Neuronal stem cell (in vitro differentiated cells): ENCODE data around the gene FAM222B.
A peak's percentile ranks its signal among the peaks of the same experiment; 100 is the strongest.

Source experiments
- DNase-seq: peaks from one replicate; pipeline ENCODE4 v3.0.0-alpha.2; 2013; ENCODE audit warnings: low spot score
- H2AFZ ChIP-seq: one replicate; pipeline ENCODE4 v1.6.1; 2013; ENCODE audit warnings: mild to moderate bottlenecking, low read length, inconsistent platforms
- H2AK5ac ChIP-seq: 2 replicates; pipeline ENCODE4 v1.6.1; 2013; ENCODE audit warnings: low read depth, mild to moderate bottlenecking, inconsistent platforms, low read length, moderate library complexity, mixed read lengths
- H2BK120ac ChIP-seq: 2 replicates; pipeline ENCODE4 v1.6.1; 2013; ENCODE audit warnings: low read depth, mild to moderate bottlenecking, inconsistent platforms, low read length, moderate library complexity, mixed read lengths
- H2BK12ac ChIP-seq: one replicate; pipeline ENCODE4 v1.6.1; 2013; ENCODE audit warnings: low read length, inconsistent platforms
- H2BK15ac ChIP-seq: 2 replicates; pipeline ENCODE4 v1.6.1; 2013; ENCODE audit warnings: mild to moderate bottlenecking, low read length, inconsistent platforms, mixed read lengths
- H2BK5ac ChIP-seq: one replicate; pipeline ENCODE4 v1.6.1; 2013; ENCODE audit warnings: inconsistent platforms, mild to moderate bottlenecking, low read length, moderate library complexity
- H3K14ac ChIP-seq: one replicate; pipeline ENCODE4 v1.6.1; 2013; ENCODE audit warnings: low read length, inconsistent platforms
- H3K18ac ChIP-seq: 2 replicates; pipeline ENCODE4 v1.6.1; 2013; ENCODE audit warnings: low read length, inconsistent platforms
- H3K23ac ChIP-seq: 2 replicates; pipeline ENCODE4 v1.6.1; 2013; ENCODE audit warnings: low read depth, mild to moderate bottlenecking, mixed read lengths, low read length, inconsistent platforms; ENCODE audit not compliant: poor library complexity
- H3K27ac ChIP-seq: replicated peaks from 3 replicates; pipeline ENCODE4 v1.5.1; 2013; ENCODE audit warnings: low read length, inconsistent platforms
- H3K27me3 ChIP-seq, 3 experiments: 2 replicates each; pipeline ENCODE4 v1.6.1; 2013; ENCODE audit warnings: low read length in 3 of 3, mild to moderate bottlenecking in 2 of 3, inconsistent platforms in 1 of 3, low read depth in 1 of 3, mixed read lengths in 1 of 3, moderate library complexity in 1 of 3; ENCODE audit not compliant: control insufficient read depth in 3 of 3, insufficient read depth in 3 of 3
- H3K36me3 ChIP-seq, 2 donors: replicated peaks in 1 of 2; 2 replicates each; pipeline ENCODE4 v1.6.1; 2013; ENCODE audit warnings: low read length in 2 of 2; ENCODE audit not compliant: control insufficient read depth in 2 of 2, insufficient read depth in 2 of 2
- H3K4ac ChIP-seq: 2 replicates; pipeline ENCODE4 v1.6.1; 2013; ENCODE audit warnings: inconsistent platforms, mild to moderate bottlenecking, low read length, moderate library complexity
- H3K4me1 ChIP-seq, 2 donors: 1 replicate in 1 of 2; 2 replicates in 1 of 2; pipeline ENCODE4 v1.6.1; 2013; ENCODE audit warnings: low read length in 2 of 2, low read depth in 1 of 2; ENCODE audit not compliant: control insufficient read depth in 2 of 2, insufficient read depth in 1 of 2
- H3K4me2 ChIP-seq: one replicate; pipeline ENCODE4 v1.6.1; 2013; ENCODE audit warnings: mild to moderate bottlenecking, low read length, inconsistent platforms; ENCODE audit not compliant: insufficient read depth, poor library complexity, severe bottlenecking
- H3K4me3 ChIP-seq, 2 donors: 2 replicates each; pipeline ENCODE4 v1.5.1; 2013; ENCODE audit warnings: low read length in 2 of 2, mild to moderate bottlenecking in 2 of 2, inconsistent platforms in 1 of 2, moderate library complexity in 1 of 2
- H3K79me1 ChIP-seq: one replicate; pipeline ENCODE4 v1.6.1; 2013; ENCODE audit warnings: low read depth, mild to moderate bottlenecking, inconsistent platforms, low read length, moderate library complexity
- H3K9ac ChIP-seq: one replicate; pipeline ENCODE4 v1.6.1; 2013; ENCODE audit warnings: mild to moderate bottlenecking, low read depth, low read length, inconsistent platforms; ENCODE audit not compliant: poor library complexity
- H3K9me3 ChIP-seq, 2 donors: replicated peaks in 1 of 2; 2 replicates each; pipeline versions ENCODE3 to v1.6.1; 2013; ENCODE audit warnings: low read length in 2 of 2, mild to moderate bottlenecking in 2 of 2, inconsistent platforms in 1 of 2, low read depth in 1 of 2, mixed read lengths in 1 of 2, moderate library complexity in 1 of 2; ENCODE audit not compliant: control insufficient read depth in 2 of 2, insufficient read depth in 1 of 2
- H4K8ac ChIP-seq: one replicate; pipeline ENCODE4 v1.6.1; 2013; ENCODE audit warnings: low read depth, mild to moderate bottlenecking, inconsistent platforms, low read length, moderate library complexity
- H4K91ac ChIP-seq: one replicate; pipeline ENCODE4 v1.6.1; 2013; ENCODE audit warnings: low read length, low read depth, mild to moderate bottlenecking, inconsistent platforms; ENCODE audit not compliant: poor library complexity
- WGBS, 2 donors: extraction: QIAGEN DNeasy Blood & Tissue Kit; methylation state at CpG; one replicate each; pipeline ENCODE4 v1.1.7; 2013; ENCODE audit warnings: missing lambda C conversion rate in 2 of 2, mixed read lengths in 1 of 2; ENCODE audit not compliant: insufficient read length in 2 of 2, insufficient replicate concordance in 1 of 2; ENCODE audit errors: extremely low coverage in 2 of 2; 5-methylcytosine and 5-hydroxymethylcytosine counted together

The FAM222B gene

DNA sequence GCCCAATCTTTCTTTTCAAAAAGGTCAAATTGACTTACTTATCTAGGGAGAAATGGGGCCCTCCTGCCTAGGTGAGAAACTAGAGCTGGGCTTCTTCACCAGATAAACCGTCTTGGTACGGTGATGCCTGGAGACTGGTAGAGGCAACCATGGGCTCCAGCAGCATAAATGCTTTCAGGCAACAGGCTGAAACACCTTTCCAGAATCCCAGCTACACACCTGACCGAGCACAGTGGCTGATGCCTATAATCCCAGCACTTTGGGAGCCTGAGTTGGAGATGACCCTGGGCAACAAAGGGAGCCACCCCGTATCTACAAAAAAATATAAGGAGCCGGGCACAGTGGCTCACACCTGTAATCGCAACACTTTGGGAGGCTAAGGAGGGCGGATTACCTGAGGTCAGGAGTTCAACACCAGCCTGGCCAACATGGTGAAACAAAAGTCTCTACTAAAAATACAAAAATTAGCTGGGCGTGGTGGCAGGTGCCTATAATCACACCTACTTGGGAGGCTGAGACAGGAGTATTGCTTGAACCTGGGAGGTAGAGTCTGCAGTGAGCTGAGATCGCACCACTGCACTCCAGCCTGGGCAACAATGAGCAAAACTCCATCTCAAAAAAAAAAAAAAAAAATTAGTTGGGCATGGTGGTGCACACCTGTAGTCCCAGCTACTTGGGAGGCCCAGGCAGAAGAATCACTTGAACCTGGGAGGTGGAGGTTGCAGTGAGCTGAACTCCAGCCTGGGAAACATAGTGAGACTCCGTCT is 90.8 kb downstream of the FAM222B start:
- Histone ChIP-seq H2AK5ac (no peak overlapping the region), H2BK12ac (no peak overlapping the region), H3K36me3 (peaks cover 48 to 85% of the 10 kb centered on the region in 2 donors), H3K4ac (no peak overlapping the region), H3K18ac (no peak overlapping the region), H3K79me1 (peaks cover 13% of the 10 kb centered on the region), H4K91ac (no peak overlapping the region), H3K9me3 (peaks cover 0 to 2% of the 10 kb centered on the region in 2 donors), H3K27ac (no peak overlapping the region), H3K14ac (no peak overlapping the region), H3K4me3 (no peak overlapping the region), H3K4me1 (peaks cover 7 to 13% of the 10 kb centered on the region in 2 donors), H3K4me2 (no peak overlapping the region), H2BK15ac (no peak overlapping the region), H3K9ac (no peak overlapping the region), H4K8ac (no peak overlapping the region), H2BK5ac (no peak overlapping the region), H3K23ac (no peak overlapping the region), H3K27me3 (no peaks in the 10 kb centered on the region), H2AFZ (no peak overlapping the region), H2BK120ac (no peak overlapping the region)
- no CpG with 5 or more reads among the region's 10 CpGs for WGBS, 2 donors
- DNase-seq = no peak

DNA sequence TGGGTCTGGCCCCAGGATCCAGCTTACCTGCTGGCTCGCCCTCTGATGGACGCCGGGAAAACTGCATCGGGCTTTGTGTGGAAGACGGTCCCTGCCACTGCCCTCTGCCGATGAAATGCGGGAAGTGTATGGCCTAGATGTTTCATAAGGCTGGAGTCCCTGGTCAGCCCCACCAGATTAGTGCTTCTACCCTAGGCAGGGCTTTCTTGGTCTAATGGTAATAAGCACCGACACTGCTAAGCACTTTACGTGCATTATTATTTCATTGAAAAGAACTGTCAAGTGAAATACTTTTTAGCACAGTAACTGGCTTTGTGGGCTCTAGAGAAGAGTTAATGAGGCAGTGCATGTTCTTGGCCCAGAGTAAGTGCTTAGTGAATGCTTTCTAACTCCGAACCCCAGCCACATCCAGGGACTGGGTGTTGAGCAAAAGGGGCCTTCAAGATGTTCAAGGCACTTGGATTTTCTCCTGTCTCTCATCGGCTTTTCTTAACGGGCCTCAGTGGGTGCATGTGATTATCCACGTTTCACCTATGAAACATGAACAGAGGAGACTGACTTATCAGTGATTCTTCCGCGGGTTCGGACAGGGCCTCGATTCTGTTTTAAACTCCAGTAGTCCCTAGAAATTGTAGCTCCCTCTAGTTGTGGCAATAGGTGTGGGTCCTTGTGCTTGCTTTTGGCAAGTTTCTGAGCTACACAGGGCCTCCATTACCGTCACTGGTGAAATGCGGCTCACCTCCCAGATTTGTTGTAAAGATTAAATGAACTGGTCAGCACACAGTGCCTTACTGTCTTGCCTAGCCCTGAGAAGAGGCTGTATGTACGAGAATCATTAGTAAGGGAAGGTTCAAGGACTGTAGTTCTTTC is 92.2 kb downstream of the FAM222B start:
- H3K14ac ChIP-seq = no peak overlapping the region
- H2AK5ac ChIP-seq = no peak overlapping the region
- H3K23ac ChIP-seq = no peak overlapping the region
- no peak overlapping the region for H2BK120ac ChIP-seq
- H3K27me3 ChIP-seq = no peaks in the 10 kb centered on the region
- no peak overlapping the region for H4K8ac ChIP-seq
- H2BK5ac ChIP-seq = no peak overlapping the region
- H4K91ac ChIP-seq = no peak overlapping the region
- H2AFZ ChIP-seq = no peak overlapping the region
- no peak overlapping the region for H3K27ac ChIP-seq
- peak; percentile 89 for DNase-seq
- H3K4me1 ChIP-seq = peaks cover 19 to 27% of the 10 kb centered on the region in 2 donors
- no peak overlapping the region for H3K4me2 ChIP-seq
- peaks cover 55 to 86% of the 10 kb centered on the region in 2 donors for H3K36me3 ChIP-seq
- no peak overlapping the region for H3K18ac ChIP-seq
- H3K9me3 ChIP-seq = peaks cover 0 to 2% of the 10 kb centered on the region in 2 donors
- no peak overlapping the region for H2BK15ac ChIP-seq
- H3K4ac ChIP-seq = no peak overlapping the region
- H3K79me1 ChIP-seq = peaks cover 23% of the 10 kb centered on the region
- H3K4me3 ChIP-seq = no peak overlapping the region
- no peak overlapping the region for H2BK12ac ChIP-seq
- no peak overlapping the region for H3K9ac ChIP-seq
- no CpG with 5 or more reads among the region's 20 CpGs for WGBS, 2 donors

DNA sequence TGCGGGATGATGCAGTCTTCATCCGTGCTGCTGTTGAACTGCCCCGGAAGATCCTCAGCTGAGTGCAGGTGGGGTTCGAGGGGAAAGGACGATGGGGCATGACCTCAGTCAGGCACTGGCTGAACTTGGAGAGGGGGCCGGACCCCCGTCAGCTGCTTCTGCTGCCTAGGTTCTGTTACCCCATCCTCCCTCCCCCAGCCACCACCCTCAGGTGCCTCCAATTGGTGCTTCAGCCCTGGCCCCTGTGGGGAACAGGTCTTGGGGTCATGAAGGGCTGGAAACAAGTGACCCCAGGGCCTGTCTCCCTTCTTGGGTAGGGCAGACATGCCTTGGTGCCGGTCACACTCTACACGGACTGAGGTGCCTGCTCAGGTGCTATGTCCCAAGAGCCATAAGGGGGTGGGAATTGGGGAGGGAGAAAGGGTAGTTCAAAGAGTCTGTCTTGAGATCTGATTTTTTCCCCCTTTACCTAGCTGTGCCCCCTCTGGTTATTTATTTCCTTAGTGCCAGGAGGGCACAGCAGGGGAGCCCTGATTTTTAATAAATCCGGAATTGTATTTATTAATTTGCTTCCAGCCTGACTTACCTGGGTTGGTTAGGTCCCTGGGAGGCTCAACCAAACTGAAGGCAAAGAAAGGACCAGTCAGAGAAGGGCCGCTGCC is 92.9 kb downstream of the FAM222B start:
- H3K36me3 ChIP-seq = peaks cover 55 to 85% of the 10 kb centered on the region in 2 donors

More for the DNA sequence above, 92.9 kb downstream of the FAM222B start:
- Histone ChIP-seq H3K27ac (peak overlapping the region; percentile 51), H3K79me1 (peaks cover 26% of the 10 kb centered on the region), H2BK120ac (peak overlapping the region; percentile 18), H3K4me3 (no peak overlapping the region), H2BK15ac (no peak overlapping the region), H3K4me2 (no peak overlapping the region), H3K9me3 (peaks cover 0 to 2% of the 10 kb centered on the region in 2 donors), H3K9ac (no peak overlapping the region), H2AFZ (no peak overlapping the region), H2BK5ac (no peak overlapping the region), H2BK12ac (no peak overlapping the region), H4K91ac (no peak overlapping the region), H3K27me3 (no peaks in the 10 kb centered on the region), H2AK5ac (no peak overlapping the region), H3K14ac (no peak overlapping the region), H3K18ac (no peak overlapping the region), H3K4me1 (peaks cover 19 to 27% of the 10 kb centered on the region in 2 donors), H3K23ac (peak overlapping the region; percentile 61), H3K4ac (no peak overlapping the region), H4K8ac (no peak overlapping the region)
- WGBS, 2 donors = no CpG with 5 or more reads among the region's 11 CpGs
- no peak for DNase-seq
